Measurements from ENCODE around the gene SHMT1.
"Not testable (repeated sequence)": the region's sequence is repeated elsewhere in the genome, so short reads cannot be mapped to it uniquely, and the experiment has no call there.

DNA sequence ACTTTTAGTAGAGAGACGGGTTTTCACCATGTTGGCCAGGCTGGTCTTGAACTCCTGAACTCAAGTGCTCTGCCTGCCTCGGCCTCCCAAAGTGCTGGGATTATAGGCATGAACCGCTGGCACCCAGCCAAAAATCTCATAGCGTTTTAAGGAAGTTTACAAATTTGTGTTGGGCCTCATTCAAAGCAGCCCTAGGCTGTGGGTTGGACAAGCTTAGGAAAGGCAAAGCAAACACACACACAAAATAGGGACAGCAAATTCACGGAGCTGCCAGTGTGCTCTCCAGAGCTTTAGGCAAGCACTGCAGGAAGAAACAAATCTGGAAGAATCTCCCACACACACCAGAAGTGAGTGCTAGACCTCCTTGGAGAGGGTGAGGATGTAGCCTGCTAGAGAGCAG is 39.8 kb upstream of the SHMT1 start:
- TF ChIP-seq, protein P1, sequence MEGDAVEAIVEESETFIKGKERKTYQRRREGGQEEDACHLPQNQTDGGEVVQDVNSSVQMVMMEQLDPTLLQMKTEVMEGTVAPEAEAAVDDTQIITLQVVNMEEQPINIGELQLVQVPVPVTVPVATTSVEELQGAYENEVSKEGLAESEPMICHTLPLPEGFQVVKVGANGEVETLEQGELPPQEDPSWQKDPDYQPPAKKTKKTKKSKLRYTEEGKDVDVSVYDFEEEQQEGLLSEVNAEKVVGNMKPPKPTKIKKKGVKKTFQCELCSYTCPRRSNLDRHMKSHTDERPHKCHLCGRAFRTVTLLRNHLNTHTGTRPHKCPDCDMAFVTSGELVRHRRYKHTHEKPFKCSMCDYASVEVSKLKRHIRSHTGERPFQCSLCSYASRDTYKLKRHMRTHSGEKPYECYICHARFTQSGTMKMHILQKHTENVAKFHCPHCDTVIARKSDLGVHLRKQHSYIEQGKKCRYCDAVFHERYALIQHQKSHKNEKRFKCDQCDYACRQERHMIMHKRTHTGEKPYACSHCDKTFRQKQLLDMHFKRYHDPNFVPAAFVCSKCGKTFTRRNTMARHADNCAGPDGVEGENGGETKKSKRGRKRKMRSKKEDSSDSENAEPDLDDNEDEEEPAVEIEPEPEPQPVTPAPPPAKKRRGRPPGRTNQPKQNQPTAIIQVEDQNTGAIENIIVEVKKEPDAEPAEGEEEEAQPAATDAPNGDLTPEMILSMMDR (IDR thresholded peaks at IDR 0.05; ENCODE audit: borderline replicate concordance, extremely low read depth, low read length, poor library complexity, severe bottlenecking): not testable (repeated sequence)
- not testable (repeated sequence) for TF ChIP-seq EZH2 (IDR thresholded peaks at IDR 0.05; ENCODE audit: borderline replicate concordance, low read depth, low read length, severe bottlenecking)
